Measurements from ENCODE around the gene COPA. TPM values are rescaled to one million over a fixed set of nuclear protein-coding genes. Genes with fewer than 3 reads are reported as not detected.

Gene COPA
- total RNA-seq, 1 experiment from 2014 or later = 141 TPM

- BruUV-seq (replicated peaks) = no TSS peak
These were observed 524 bp downstream of the COPA start for GRCh38 chr1:160342526-160342925.

GRCh38 chr1:160340866-160341265, 2.2 kb downstream of the COPA start:
- H2AFZ ChIP-seq (ENCODE audit: low read length) = no peak overlapping the region
- TF ChIP-seq EZH2phosphoT487 (IDR thresholded peaks at IDR 0.05; ENCODE audit: borderline replicate concordance, low read length) = no peak
- no peak for TF ChIP-seq EZH2 (IDR thresholded peaks at IDR 0.05; ENCODE audit: low read length, unreplicated experiment)
- no peak for TF ChIP-seq CTCF (conservative IDR thresholded peaks at IDR 0.05; ENCODE audit: low read depth, low read length)
- peaks cover 38% of the 10 kb centered on the region for H3K36me3 ChIP-seq (ENCODE audit: low read depth, low read length)
- intact Hi-C loops (cut with micrococcal nuclease) = no loop called here
- H3K4me2 ChIP-seq (ENCODE audit: low read length) = peak overlapping the region; percentile 89
- no peaks in the 10 kb centered on the region for H3K27me3 ChIP-seq (ENCODE audit: low read length)
- POLR2A ChIA-PET (ENCODE audit: unreplicated experiment) = no interaction called here
- no peaks in the 10 kb centered on the region for H3K9me3 ChIP-seq (ENCODE audit: low read length)
- H3K4me1 ChIP-seq (ENCODE audit: insufficient read depth, low read length) = peaks cover 21% of the 10 kb centered on the region
- H3K79me2 ChIP-seq (ENCODE audit: low read length) = peaks cover 80% of the 10 kb centered on the region
- H4K20me1 ChIP-seq (ENCODE audit: low read length) = peaks cover 23% of the 10 kb centered on the region
- BruUV-seq (replicated peaks) = no TSS peak
- DNase-seq (no peak), ATAC-seq (no peak)
- no peaks in the 10 kb centered on the region for H3F3A ChIP-seq (ENCODE audit: low read length, unreplicated experiment)
- H3K9me2 ChIP-seq (replicated peaks; ENCODE audit: low read length) = no peaks in the 10 kb centered on the region
- H3K4me3 ChIP-seq (ENCODE audit: low read length) = peak overlapping the region; percentile 86; the same call in 1 of the 2 replicates
- H3K27ac ChIP-seq (ENCODE audit: low read length) = no peak overlapping the region
- CTCF ChIA-PET = no interaction called here
- H3K9ac ChIP-seq (ENCODE audit: low read length) = no peak overlapping the region

More at GRCh38 chr1:160342526-160342925, 524 bp downstream of the COPA start:
- Histone ChIP-seq H3K27ac (ENCODE audit: low read length) (peak overlapping the region; percentile 42), H3K4me3 (ENCODE audit: low read length) (peak overlapping the region; percentile 86), H3K4me1 (ENCODE audit: insufficient read depth, low read length) (peaks cover 21% of the 10 kb centered on the region), H3K9ac (ENCODE audit: low read length) (peak overlapping the region; percentile 95), H2AFZ (ENCODE audit: low read length) (peak overlapping the region; percentile 82), H3F3A (ENCODE audit: low read length, unreplicated experiment) (no peaks in the 10 kb centered on the region), H4K20me1 (ENCODE audit: low read length) (peaks cover 23% of the 10 kb centered on the region), H3K9me3 (ENCODE audit: low read length) (no peaks in the 10 kb centered on the region), H3K27me3 (ENCODE audit: low read length) (no peaks in the 10 kb centered on the region), H3K9me2 (replicated peaks; ENCODE audit: low read length) (no peaks in the 10 kb centered on the region), H3K4me2 (ENCODE audit: low read length) (peak overlapping the region; percentile 89), H3K36me3 (ENCODE audit: low read depth, low read length) (peaks cover 31% of the 10 kb centered on the region), H3K79me2 (ENCODE audit: low read length) (peaks cover 74% of the 10 kb centered on the region)
- intact Hi-C loops (cut with micrococcal nuclease) = no loop called here
- TF ChIP-seq CTCF (conservative IDR thresholded peaks at IDR 0.05; ENCODE audit: low read depth, low read length) = no peak
- no peak for TF ChIP-seq EZH2phosphoT487 (IDR thresholded peaks at IDR 0.05; ENCODE audit: borderline replicate concordance, low read length)
- TF ChIP-seq EZH2 (IDR thresholded peaks at IDR 0.05; ENCODE audit: low read length, unreplicated experiment) = no peak
- POLR2A ChIA-PET (ENCODE audit: unreplicated experiment) = interaction anchor here (0.5 kb wide), 1 partner anchor 29 kb away, joined by 3 read pairs; no protein-coding TSS in a partner anchor
- DNase-seq = no peak
- CTCF ChIA-PET = no interaction called here
- ATAC-seq = peak; percentile 11

- H3K27me3 ChIP-seq (ENCODE audit: low read length) = no peaks in the 10 kb centered on the region
- BruUV-seq (replicated peaks) = no TSS peak
- H3K27ac ChIP-seq (ENCODE audit: low read length) = no peak overlapping the region
- ChIA-PET POLR2A (ENCODE audit: unreplicated experiment) (no interaction called here), CTCF (interaction anchor here (1.1 kb wide), 1 partner anchor 49 kb away, joined by 3 read pairs; no protein-coding TSS in a partner anchor)
- H3F3A ChIP-seq (ENCODE audit: low read length, unreplicated experiment) = no peaks in the 10 kb centered on the region
- peaks cover 23% of the 10 kb centered on the region for H4K20me1 ChIP-seq (ENCODE audit: low read length)
- no peak overlapping the region for H3K9ac ChIP-seq (ENCODE audit: low read length)
- H3K4me3 ChIP-seq (ENCODE audit: low read length) = no peak overlapping the region
- DNase-seq = no peak
- H3K9me3 ChIP-seq (ENCODE audit: low read length) = no peaks in the 10 kb centered on the region
- peaks cover 39% of the 10 kb centered on the region for H3K36me3 ChIP-seq (ENCODE audit: low read depth, low read length)
- H3K9me2 ChIP-seq (replicated peaks; ENCODE audit: low read length) = no peaks in the 10 kb centered on the region
- no peak for TF ChIP-seq EZH2phosphoT487 (IDR thresholded peaks at IDR 0.05; ENCODE audit: borderline replicate concordance, low read length)
- H3K4me2 ChIP-seq (ENCODE audit: low read length) = no peak overlapping the region
- H3K79me2 ChIP-seq (ENCODE audit: low read length) = peaks cover 80% of the 10 kb centered on the region
- H2AFZ ChIP-seq (ENCODE audit: low read length) = no peak overlapping the region
- H3K4me1 ChIP-seq (ENCODE audit: insufficient read depth, low read length) = peaks cover 21% of the 10 kb centered on the region
- intact Hi-C loops (cut with micrococcal nuclease) = no loop called here
- ATAC-seq = no peak
These were observed 2.9 kb downstream of the COPA start for GRCh38 chr1:160340146-160340545.
